HepG2 (cell line): Measurements from ENCODE around the gene ALG14. TPM values are rescaled to one million over a fixed set of nuclear protein-coding genes. Genes with fewer than 3 reads are reported as not detected.

ENCODE experiments used
- ATAC-seq: fragments of 200-7000 bp; cut with Tn5 transposase; 3 replicates; pipeline ENCODE4 v1.9.1; 2020; ENCODE audit warnings: mild to moderate bottlenecking, moderate library complexity
- BruUV-seq: library from RNA; stranded (reverse); fragments of 400-500 nt; replicated peaks from 2 replicates; lab custom pipeline; 2021; lab: Mats Ljungman, UMichigan
- CTCF ChIA-PET: fragments of 300-600 bp; formaldehyde crosslinking; extraction: SDS; loops from one replicate; lab custom pipeline; 2021; ENCODE audit warnings: low total read pairs, inconsistent platforms, low intra/inter-chr PET ratio; lab: Yijun Ruan, JAX
- POLR2A ChIA-PET: fragments of 350-600 bp; sonication (Branson Sonifier 250); formaldehyde crosslinking; loops from one replicate; lab custom pipeline; 2020; ENCODE audit warnings: antibody characterized with exemption, inconsistent platforms; lab: Yijun Ruan, JAX
- DNase-seq: peaks from one replicate; pipeline ENCODE4 v3.0.0-alpha.2; 2015; ENCODE audit warnings: low spot score
- FAIRE-seq: peaks from 3 replicates; lab custom pipeline; 2011; peaks lifted over from hg19 to GRCh38; lab: Jason Lieb, UNC
- H2AFZ ChIP-seq: one replicate; pipeline ENCODE4 v1.6.1; 2011; ENCODE audit warnings: low read length, inconsistent platforms
- H3K27ac ChIP-seq: fragments of 300-600 bp; 3 replicates; pipeline ENCODE4 v1.8.0; 2011; ENCODE audit warnings: mixed run types, mild to moderate bottlenecking, mixed read lengths, low read length, inconsistent platforms; ENCODE audit not compliant: insufficient read depth; ENCODE audit errors: extremely low read length
- H3K27me3 ChIP-seq, 2 experiments: fragments of 200-600 bp in 1 of 2; 2 replicates in 1 of 2; 3 replicates in 1 of 2; pipeline versions ENCODE4 v1.6.0 to v1.8.0; 2011; ENCODE audit warnings: low read length in 2 of 2, mild to moderate bottlenecking in 2 of 2, moderate library complexity in 2 of 2, inconsistent platforms in 1 of 2; ENCODE audit not compliant: insufficient read depth in 2 of 2, control insufficient read depth in 1 of 2
- H3K36me3 ChIP-seq, 2 experiments: fragments of 200-600 bp in 1 of 2; replicated peaks in 1 of 2; 2 replicates in 1 of 2; 3 replicates in 1 of 2; pipeline versions ENCODE4 v1.5.1 to v1.8.0; 2011; ENCODE audit warnings: low read length in 2 of 2, inconsistent platforms in 1 of 2; ENCODE audit not compliant: insufficient read depth in 2 of 2, control insufficient read depth in 1 of 2
- H3K4me1 ChIP-seq: 2 replicates; pipeline ENCODE4 v1.5.1; 2012; ENCODE audit warnings: low read length, inconsistent platforms; ENCODE audit not compliant: insufficient read depth
- H3K4me2 ChIP-seq: 2 replicates; pipeline ENCODE4 v1.6.0; 2011; ENCODE audit warnings: low read depth, low read length, inconsistent platforms
- H3K4me3 ChIP-seq, 3 experiments: fragments of 200-600 bp in 1 of 3; sonication (generic), shearing (Covaris generic) in 1 of 3; replicated peaks in 1 of 3; 2 replicates each; pipeline ENCODE4 v1.5.1; 2011 to 2016; ENCODE audit warnings: low read length in 3 of 3, inconsistent platforms in 2 of 3, low read depth in 2 of 3, mild to moderate bottlenecking in 2 of 3, control low read depth in 1 of 3, mixed read lengths in 1 of 3; ENCODE audit not compliant: insufficient read depth in 1 of 3
- H3K79me2 ChIP-seq: one replicate; pipeline ENCODE4 v1.6.1; 2011; ENCODE audit warnings: low read length, inconsistent platforms; ENCODE audit not compliant: insufficient read depth
- H3K9ac ChIP-seq: 2 replicates; pipeline ENCODE4 v1.6.0; 2011; ENCODE audit warnings: mild to moderate bottlenecking, low read depth, low read length, inconsistent platforms; ENCODE audit not compliant: insufficient read depth
- H3K9me3 ChIP-seq: 2 replicates; pipeline ENCODE4 v1.5.1; 2012; ENCODE audit warnings: mild to moderate bottlenecking, low read length
- H4K20me1 ChIP-seq: 2 replicates; pipeline ENCODE4 v1.6.0; 2011; ENCODE audit warnings: inconsistent platforms, mild to moderate bottlenecking, low read length, moderate library complexity; ENCODE audit not compliant: insufficient read depth
- ATF2 ChIP-seq: sonication (generic); formaldehyde crosslinking; IDR thresholded peaks from 2 replicates; pipeline ENCODE4 v1.4.0; 2020; ENCODE audit warnings: missing genetic modification reagents
- ZNF121 ChIP-seq: sonication (generic); formaldehyde crosslinking; IDR thresholded peaks from 2 replicates; pipeline ENCODE4 v1.5.0; 2020; ENCODE audit warnings: mild to moderate bottlenecking, missing genetic modification reagents
- WGBS: methylation state at CpG from one replicate; pipeline ENCODE4 v1.1.6; 2017; ENCODE audit warnings: low lambda C conversion rate; 5-methylcytosine and 5-hydroxymethylcytosine counted together
- in situ Hi-C: cut with HindIII; loops from 2 replicates; pipeline ENCODE4 v1.10.0; 2017; ENCODE audit warnings: low pct_unique_long_range_greater_than_20kb; ENCODE audit not compliant: extremely low pct_ligation_motif_present
- intact Hi-C: fragments of 100-400 bp; cut with micrococcal nuclease; formaldehyde crosslinking; loops from one replicate; pipeline ENCODE4 v1.10.0; 2022; ENCODE audit not compliant: unreplicated experiment
- polyA plus RNA-seq, 8 experiments: library from polyadenylated mRNA; depleted of rRNA in 3 of 8; stranded (reverse) in 7 of 8; unstranded in 1 of 8; fragments of >200 nt; fragmentation: Illumina TruSeq in 4 of 8; extraction: Trizol in 4 of 8; gene quantifications; 2 replicates each; pipeline versions ENCODE4 v1.2.1 to v1.2.3, GENCODE V29; 2011 to 2016; ENCODE audit warnings: low read depth in 4 of 8, missing spikeins in 1 of 8, mixed read lengths in 1 of 8; ENCODE audit not compliant: insufficient read depth in 1 of 8
- total RNA-seq, 5 experiments: library from RNA; depleted of rRNA; stranded (reverse); fragments of >200 nt; fragmentation: Illumina TruSeq; extraction: Trizol; gene quantifications; 2 replicates each; pipeline ENCODE4 v1.2.3, GENCODE V29; 2016; ENCODE audit warnings: low read depth in 1 of 5
- TF ChIP-seq, protein P1 (sequence below), 2 experiments: sonication (generic) in 1 of 2; formaldehyde crosslinking in 1 of 2; IDR thresholded peaks; 2 replicates each; pipeline versions ENCODE4 v1.6.1 to v1.9.0; 2014 to 2022; ENCODE audit warnings: antibody characterized with exemption in 1 of 2, borderline replicate concordance in 1 of 2, inconsistent platforms in 1 of 2, low read depth in 1 of 2, missing genetic modification reagents in 1 of 2

The ALG14 gene
- total and polyA plus RNA-seq, 2 of the 13 experiments (the other 11 are each of a cell fraction or from before 2014, with no cell fraction given) = 4.5 to 12.7 TPM

DNA sequence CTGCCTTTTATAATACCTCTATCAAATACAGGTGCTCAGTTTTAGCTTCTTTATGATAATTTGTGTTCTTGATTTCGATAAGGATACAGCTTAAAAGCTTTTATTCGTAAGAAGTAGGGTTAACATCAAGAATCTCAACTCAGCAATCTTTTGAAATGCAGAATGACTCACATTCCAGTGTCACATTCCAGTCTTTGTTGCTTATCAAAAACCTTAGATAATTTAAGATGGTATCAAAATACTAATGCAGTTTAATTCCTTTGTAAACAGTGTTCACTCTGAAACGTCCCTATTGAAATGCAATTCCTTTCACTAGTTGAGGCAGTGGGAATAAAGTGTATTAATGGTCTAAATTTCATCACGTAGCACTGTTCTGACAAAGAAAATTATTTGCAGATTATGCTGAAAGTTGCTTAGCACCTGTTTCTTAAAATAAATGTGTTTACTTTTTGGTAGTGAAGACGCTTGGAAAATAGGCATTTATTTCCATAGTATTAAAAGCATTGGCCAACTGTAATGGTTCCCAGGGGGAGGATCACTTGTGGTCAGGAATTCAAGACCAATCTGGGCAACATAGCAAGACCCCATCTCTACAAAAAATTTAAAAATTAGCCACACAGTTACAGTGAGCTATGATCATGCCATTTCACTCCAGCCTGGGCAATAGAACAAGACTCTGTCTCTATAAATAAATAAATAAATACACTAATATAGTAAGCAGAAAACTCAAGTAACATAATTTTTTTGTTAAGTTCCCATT is 135.7 kb downstream of the ALG14 start:
- BruUV-seq = no TSS peak
- H3K27ac ChIP-seq = no peak overlapping the region
- intact Hi-C loops (no loop called here), in situ Hi-C loops (no loop called here)
- H3K4me1 ChIP-seq = peaks cover 12% of the 10 kb centered on the region
- H3K4me3 ChIP-seq = no peak overlapping the region
- WGBS = 78% methylated on average over 5 of the region's 5 CpGs
- no peaks in the 10 kb centered on the region for H3K9me3 ChIP-seq
- H3K9ac ChIP-seq = no peak overlapping the region
- H3K36me3 ChIP-seq = peaks cover 0 to 6% of the 10 kb centered on the region in 2 experiments; a peak in 1 of 5 replicates
- no peaks in the 10 kb centered on the region for H4K20me1 ChIP-seq
- FAIRE-seq = no peak
- H3K27me3 ChIP-seq = no peaks in the 10 kb centered on the region
- ChIA-PET POLR2A (interaction anchor here (0.8 kb wide), 1 partner anchor 10 kb away, joined by 3 read pairs; the partner anchor contains the start of gene CNN3), CTCF (no interaction called here)
- no peak overlapping the region for H2AFZ ChIP-seq
- DNase-seq = no peak
- ATAC-seq = no peak
- H3K79me2 ChIP-seq = no peaks in the 10 kb centered on the region
- peak; percentile 52; the same call in 1 of the 2 replicates for TF ChIP-seq ZNF121 (CRISPR knock-in tag)
- TF ChIP-seq, protein P1, sequence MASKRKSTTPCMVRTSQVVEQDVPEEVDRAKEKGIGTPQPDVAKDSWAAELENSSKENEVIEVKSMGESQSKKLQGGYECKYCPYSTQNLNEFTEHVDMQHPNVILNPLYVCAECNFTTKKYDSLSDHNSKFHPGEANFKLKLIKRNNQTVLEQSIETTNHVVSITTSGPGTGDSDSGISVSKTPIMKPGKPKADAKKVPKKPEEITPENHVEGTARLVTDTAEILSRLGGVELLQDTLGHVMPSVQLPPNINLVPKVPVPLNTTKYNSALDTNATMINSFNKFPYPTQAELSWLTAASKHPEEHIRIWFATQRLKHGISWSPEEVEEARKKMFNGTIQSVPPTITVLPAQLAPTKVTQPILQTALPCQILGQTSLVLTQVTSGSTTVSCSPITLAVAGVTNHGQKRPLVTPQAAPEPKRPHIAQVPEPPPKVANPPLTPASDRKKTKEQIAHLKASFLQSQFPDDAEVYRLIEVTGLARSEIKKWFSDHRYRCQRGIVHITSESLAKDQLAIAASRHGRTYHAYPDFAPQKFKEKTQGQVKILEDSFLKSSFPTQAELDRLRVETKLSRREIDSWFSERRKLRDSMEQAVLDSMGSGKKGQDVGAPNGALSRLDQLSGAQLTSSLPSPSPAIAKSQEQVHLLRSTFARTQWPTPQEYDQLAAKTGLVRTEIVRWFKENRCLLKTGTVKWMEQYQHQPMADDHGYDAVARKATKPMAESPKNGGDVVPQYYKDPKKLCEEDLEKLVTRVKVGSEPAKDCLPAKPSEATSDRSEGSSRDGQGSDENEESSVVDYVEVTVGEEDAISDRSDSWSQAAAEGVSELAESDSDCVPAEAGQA (IDR thresholded peaks at IDR 0.05; ENCODE audit: low read depth) = no peak
- TF ChIP-seq, protein P1 (CRISPR knock-in tag; IDR thresholded peaks at IDR 0.05; ENCODE audit: borderline replicate concordance) = no peak
- TF ChIP-seq ATF2 (CRISPR knock-in tag) = no peak
- no peak overlapping the region for H3K4me2 ChIP-seq
